Measurements from ENCODE around the gene COP1. TPM values are rescaled to one million over a fixed set of nuclear protein-coding genes. Genes with fewer than 3 reads are reported as not detected.

COP1 gene
- total and polyA plus RNA-seq, 2 of the 13 experiments (the other 11 are each of a cell fraction or from before 2014, with no cell fraction given), result 20.5 to 51.3 TPM

- TF ChIP-seq ZNF776 (CRISPR knock-in tag; IDR thresholded peaks at IDR 0.05) (no peak), ZNF574 (CRISPR knock-in tag; IDR thresholded peaks at IDR 0.05) (peak; percentile 50), RCOR2 (CRISPR knock-in tag; IDR thresholded peaks at IDR 0.05) (no peak), PRDM4 (CRISPR knock-in tag; IDR thresholded peaks at IDR 0.05; ENCODE audit: borderline replicate concordance) (no peak; the same call in 1 of the 2 replicates), ESRRA (CRISPR knock-in tag; IDR thresholded peaks at IDR 0.05; ENCODE audit: low read depth) (no peak), ZNF713 (CRISPR knock-in tag; IDR thresholded peaks at IDR 0.05) (no peak), PHF20 (CRISPR knock-in tag; IDR thresholded peaks at IDR 0.05) (peak; percentile 84), SP4 (CRISPR knock-in tag; IDR thresholded peaks at IDR 0.05) (peak; percentile 65), PHF21A (CRISPR knock-in tag; IDR thresholded peaks at IDR 0.05) (no peak; the same call in 1 of the 2 replicates), ZNF496 (CRISPR knock-in tag; IDR thresholded peaks at IDR 0.05; ENCODE audit: insufficient replicate concordance) (no peak), SRSF1 (optimal IDR thresholded peaks at IDR 0.05; ENCODE audit: low read depth, low read length) (no peak), ZNF563 (CRISPR knock-in tag; IDR thresholded peaks at IDR 0.05) (no peak; the same call in none of the 2 replicates), GATAD1 (CRISPR knock-in tag; IDR thresholded peaks at IDR 0.05) (peak; percentile 85), ONECUT2 (CRISPR knock-in tag; IDR thresholded peaks at IDR 0.05) (no peak), ZNF24 (IDR thresholded peaks at IDR 0.05) (no peak)
- TF ChIP-seq, protein P1, sequence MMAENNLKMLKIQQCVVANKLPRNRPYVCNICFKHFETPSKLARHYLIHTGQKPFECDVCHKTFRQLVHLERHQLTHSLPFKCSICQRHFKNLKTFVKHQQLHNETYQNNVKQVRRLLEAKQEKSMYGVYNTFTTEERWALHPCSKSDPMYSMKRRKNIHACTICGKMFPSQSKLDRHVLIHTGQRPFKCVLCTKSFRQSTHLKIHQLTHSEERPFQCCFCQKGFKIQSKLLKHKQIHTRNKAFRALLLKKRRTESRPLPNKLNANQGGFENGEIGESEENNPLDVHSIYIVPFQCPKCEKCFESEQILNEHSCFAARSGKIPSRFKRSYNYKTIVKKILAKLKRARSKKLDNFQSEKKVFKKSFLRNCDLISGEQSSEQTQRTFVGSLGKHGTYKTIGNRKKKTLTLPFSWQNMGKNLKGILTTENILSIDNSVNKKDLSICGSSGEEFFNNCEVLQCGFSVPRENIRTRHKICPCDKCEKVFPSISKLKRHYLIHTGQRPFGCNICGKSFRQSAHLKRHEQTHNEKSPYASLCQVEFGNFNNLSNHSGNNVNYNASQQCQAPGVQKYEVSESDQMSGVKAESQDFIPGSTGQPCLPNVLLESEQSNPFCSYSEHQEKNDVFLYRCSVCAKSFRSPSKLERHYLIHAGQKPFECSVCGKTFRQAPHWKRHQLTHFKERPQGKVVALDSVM (CRISPR knock-in tag; IDR thresholded peaks at IDR 0.05), result no peak
- TF ChIP-seq, protein P2, sequence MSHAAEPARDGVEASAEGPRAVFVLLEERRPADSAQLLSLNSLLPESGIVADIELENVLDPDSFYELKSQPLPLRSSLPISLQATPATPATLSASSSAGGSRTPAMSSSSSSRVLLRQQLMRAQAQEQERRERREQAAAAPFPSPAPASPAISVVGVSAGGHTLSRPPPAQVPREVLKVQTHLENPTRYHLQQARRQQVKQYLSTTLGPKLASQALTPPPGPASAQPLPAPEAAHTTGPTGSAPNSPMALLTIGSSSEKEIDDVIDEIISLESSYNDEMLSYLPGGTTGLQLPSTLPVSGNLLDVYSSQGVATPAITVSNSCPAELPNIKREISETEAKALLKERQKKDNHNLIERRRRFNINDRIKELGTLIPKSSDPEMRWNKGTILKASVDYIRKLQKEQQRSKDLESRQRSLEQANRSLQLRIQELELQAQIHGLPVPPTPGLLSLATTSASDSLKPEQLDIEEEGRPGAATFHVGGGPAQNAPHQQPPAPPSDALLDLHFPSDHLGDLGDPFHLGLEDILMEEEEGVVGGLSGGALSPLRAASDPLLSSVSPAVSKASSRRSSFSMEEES (CRISPR knock-in tag; IDR thresholded peaks at IDR 0.05), result no peak
- TF ChIP-seq, protein P3, sequence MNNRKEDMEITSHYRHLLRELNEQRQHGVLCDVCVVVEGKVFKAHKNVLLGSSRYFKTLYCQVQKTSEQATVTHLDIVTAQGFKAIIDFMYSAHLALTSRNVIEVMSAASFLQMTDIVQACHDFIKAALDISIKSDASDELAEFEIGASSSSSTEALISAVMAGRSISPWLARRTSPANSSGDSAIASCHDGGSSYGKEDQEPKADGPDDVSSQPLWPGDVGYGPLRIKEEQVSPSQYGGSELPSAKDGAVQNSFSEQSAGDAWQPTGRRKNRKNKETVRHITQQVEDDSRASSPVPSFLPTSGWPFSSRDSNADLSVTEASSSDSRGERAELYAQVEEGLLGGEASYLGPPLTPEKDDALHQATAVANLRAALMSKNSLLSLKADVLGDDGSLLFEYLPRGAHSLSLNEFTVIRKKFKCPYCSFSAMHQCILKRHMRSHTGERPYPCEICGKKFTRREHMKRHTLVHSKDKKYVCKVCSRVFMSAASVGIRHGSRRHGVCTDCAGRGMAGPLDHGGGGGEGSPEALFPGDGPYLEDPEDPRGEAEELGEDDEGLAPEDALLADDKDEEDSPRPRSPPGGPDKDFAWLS (CRISPR knock-in tag; IDR thresholded peaks at IDR 0.05; ENCODE audit: borderline replicate concordance), result no peak
Measured at GRCh38 chr1:176206961-176207902, at the start of gene COP1 (continued).

Data from HepG2 (cell line).